AG10803 (cell line): ENCODE data around the gene ERP27.

ENCODE experiments used
- DNase-seq: peaks from one replicate; pipeline ENCODE4 v3.0.0; 2010; ENCODE audit warnings: low read depth
- H3K4me3 ChIP-seq: 2 replicates; pipeline ENCODE4 v1.5.1; 2011; ENCODE audit warnings: mild to moderate bottlenecking, low read length, control low read depth
- CTCF ChIP-seq: conservative IDR thresholded peaks from 2 replicates; pipeline ENCODE4 v1.5.1; 2011; ENCODE audit warnings: mild to moderate bottlenecking, low read length, control low read depth, inconsistent platforms

ERP27 gene

GRCh38 chr12:14981049-14981448 lies 42.7 kb upstream of the ERP27 start:
- no peak for DNase-seq
- TF ChIP-seq CTCF = no peak

DNA sequence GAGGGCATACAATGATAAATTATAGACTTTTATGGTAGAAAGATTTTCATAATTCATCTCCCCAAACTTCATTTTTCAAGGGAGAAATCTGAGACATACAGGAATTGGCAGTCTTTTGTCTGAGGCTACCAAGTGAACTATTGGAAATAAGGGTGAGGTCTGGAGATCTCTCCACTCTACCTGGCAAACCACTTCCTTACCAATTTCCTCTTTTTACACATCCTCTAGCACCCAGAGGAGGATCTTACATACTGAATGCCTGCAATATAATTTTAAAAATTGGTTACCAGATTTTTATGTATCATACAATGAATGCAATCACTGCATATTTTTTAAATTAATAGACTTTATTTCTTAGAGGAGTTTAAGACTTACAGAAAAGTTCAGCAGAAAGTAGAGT lies 41.1 kb upstream of the ERP27 start:
- TF ChIP-seq CTCF = no peak
- H3K4me3 ChIP-seq = no peak overlapping the region
- DNase-seq = no peak

More at GRCh38 chr12:14981049-14981448, 42.7 kb upstream of the ERP27 start:
- no peak overlapping the region for H3K4me3 ChIP-seq

- DNase-seq = no peak
- TF ChIP-seq CTCF = no peak
- H3K4me3 ChIP-seq = no peak overlapping the region
Measured at GRCh38 chr12:14976658-14977057, 38.3 kb upstream of the ERP27 start.

DNA sequence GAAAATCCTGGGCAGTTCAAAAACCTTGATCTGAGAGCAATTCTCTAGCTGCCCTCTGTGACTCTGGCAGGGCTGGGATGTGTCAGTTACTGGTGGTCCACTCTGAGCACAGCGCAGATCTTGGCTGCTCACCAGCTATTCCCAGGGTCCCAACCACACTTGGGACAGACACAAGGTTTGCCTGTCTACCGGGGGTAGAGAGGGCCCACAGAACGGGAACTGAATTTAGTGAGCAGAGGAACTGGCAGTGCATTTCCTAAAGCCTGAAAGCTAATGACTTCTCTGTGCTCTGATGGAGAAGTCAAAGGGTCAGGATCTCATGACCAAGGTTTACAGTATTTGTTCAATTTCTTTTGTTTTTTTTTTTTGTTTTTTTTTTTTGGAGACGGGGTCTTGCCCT lies 37.1 kb upstream of the ERP27 start:
- no peak overlapping the region for H3K4me3 ChIP-seq
- no peak for DNase-seq
- no peak for TF ChIP-seq CTCF

DNA sequence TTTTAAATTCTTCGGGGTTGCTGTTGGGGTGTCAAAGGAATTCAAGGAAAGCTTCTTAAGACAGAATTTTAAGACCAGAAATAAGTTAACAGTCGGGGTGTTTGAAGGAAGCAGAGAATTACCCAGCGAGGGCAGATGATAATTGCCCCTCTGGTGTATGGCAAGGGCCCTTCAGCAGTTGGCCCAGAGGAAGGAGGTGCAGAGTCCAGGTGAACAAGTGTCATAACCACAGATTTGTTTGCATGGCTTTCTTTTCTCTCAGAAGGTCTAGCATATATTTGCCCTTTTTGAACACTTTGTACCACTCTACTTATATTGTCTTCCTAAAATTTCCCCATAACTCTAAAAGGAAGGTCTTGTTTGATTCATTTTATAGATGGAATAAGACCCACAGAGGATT lies 36.3 kb upstream of the ERP27 start:
- no peak for TF ChIP-seq CTCF
- DNase-seq = no peak
- no peak overlapping the region for H3K4me3 ChIP-seq

GRCh38 chr12:14972816-14973215 lies 34.5 kb upstream of the ERP27 start, which contains the start of gene PDE6H:
TSS of gene PDE6H (plus strand) at chr12:14973042. CDS start at chr12:14978013, 4,971 bp downstream.
- no peak within 1 kb of the TSS for H3K4me3 ChIP-seq
- DNase-seq = no peak
- no peak for TF ChIP-seq CTCF

DNA sequence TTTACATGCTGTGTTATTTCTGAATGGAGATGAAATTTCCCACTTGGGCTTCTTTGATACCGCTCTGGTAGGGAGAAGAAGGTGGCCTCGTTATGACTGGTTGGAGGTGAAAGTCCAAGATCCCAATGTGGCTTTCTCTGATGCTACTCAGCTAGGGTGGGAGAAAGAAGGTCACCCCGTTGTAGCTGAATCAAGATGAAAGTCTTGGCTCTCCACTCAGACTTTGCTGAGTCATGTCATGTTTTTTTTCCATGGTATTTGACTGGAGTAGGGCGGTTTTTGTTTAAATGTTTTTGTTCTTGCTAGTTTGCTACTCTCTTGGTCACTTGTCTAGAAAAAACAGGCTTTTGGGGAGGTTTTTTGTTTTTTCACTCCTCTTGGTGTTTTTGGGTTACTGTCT lies 32.1 kb upstream of the ERP27 start:
- TF ChIP-seq CTCF = no peak
- DNase-seq = no peak

More for the DNA sequence above, 32.1 kb upstream of the ERP27 start:
- no peak overlapping the region for H3K4me3 ChIP-seq
